ENCODE results near the gene OR52L1.

The OR52L1 gene

DNA sequence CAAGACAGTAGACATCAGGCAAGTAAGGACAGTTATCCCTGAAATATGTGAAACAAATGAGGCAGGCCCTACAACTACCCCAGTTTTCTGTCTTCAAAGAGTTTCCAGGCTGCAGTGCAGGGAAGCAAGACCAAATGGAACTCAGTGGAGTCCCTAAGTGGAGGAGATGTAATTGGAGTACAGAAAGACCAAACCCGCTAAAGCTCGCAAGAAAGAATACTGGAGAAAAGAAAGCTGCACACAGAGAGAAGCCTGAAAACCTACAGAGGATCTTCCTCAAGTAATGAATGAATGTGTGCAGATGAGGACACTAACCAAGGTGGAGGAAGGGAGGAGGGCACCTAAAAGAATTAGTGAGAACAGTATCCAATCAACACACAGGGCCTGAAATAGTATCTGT lies 46.0 kb downstream of the OR52L1 start:
- DNase-seq (ENCODE audit: low spot score): no peak

- no peak for DNase-seq (ENCODE audit: low spot score)
Measured at GRCh38 chr11:5938603-5938965, 48.2 kb downstream of the OR52L1 start.

- DNase-seq (ENCODE audit: low spot score): no peak
Measured at GRCh38 chr11:5937868-5938602, 48.8 kb downstream of the OR52L1 start.

Data from AG20443 (cell line).